ENCODE measurements around the gene PLEKHO1.
A peak's percentile ranks its signal among the peaks of the same experiment; 100 is the strongest.
"Not testable (repeated sequence)": the region's sequence is repeated elsewhere in the genome, so short reads cannot be mapped to it uniquely, and the experiment has no call there.

The PLEKHO1 gene

GRCh38 chr1:150178548-150178947 is 28.8 kb downstream of the PLEKHO1 start:
- Mint-ChIP-seq H3K4me1 (ENCODE audit: low read depth) (no peaks in the 10 kb centered on the region), H3K27ac (no peak overlapping the region), H3K4me3 (no peak overlapping the region), H3K9me3 (no peaks in the 10 kb centered on the region), H3K27me3 (no peaks in the 10 kb centered on the region), H3K36me3 (ENCODE audit: low read depth) (no peaks in the 10 kb centered on the region)

DNA sequence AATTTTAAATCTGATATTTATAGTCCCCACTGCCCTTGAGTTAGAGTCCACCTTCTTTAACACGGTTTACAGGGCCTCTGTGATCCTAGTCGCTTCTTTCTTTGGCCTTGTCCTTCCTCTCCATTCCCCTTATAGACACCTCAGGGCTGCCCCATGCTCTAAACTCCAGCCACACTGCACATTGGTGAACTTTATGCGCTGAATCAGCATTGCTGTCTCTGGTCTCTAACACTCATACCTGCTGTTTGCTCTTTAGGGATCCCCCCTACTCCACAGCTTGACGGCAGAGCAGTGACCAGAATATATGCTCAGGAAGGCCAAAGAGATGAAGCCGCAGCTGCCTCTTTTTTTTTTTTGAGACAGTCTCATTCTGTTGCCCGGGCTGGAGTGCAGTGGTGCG is 30.2 kb downstream of the PLEKHO1 start:
- no peaks in the 10 kb centered on the region for H3K36me3 Mint-ChIP-seq (ENCODE audit: low read depth)
- H3K4me1 Mint-ChIP-seq (ENCODE audit: low read depth), result no peaks in the 10 kb centered on the region
- H3K27me3 Mint-ChIP-seq, result no peaks in the 10 kb centered on the region
- H3K4me3 Mint-ChIP-seq, result no peak overlapping the region
- no peaks in the 10 kb centered on the region for H3K9me3 Mint-ChIP-seq
- no peak overlapping the region for H3K27ac Mint-ChIP-seq

- Mint-ChIP-seq H3K9me3 (no peaks in the 10 kb centered on the region), H3K27me3 (no peaks in the 10 kb centered on the region), H3K4me3 (no peak overlapping the region), H3K27ac (no peak overlapping the region), H3K4me1 (ENCODE audit: low read depth) (no peaks in the 10 kb centered on the region), H3K36me3 (ENCODE audit: low read depth) (no peaks in the 10 kb centered on the region)
These were observed 30.8 kb downstream of the PLEKHO1 start for GRCh38 chr1:150180474-150180873.

- Mint-ChIP-seq H3K4me1 (ENCODE audit: low read depth) (peaks cover 6% of the 10 kb centered on the region), H3K9me3 (no peaks in the 10 kb centered on the region), H3K36me3 (ENCODE audit: low read depth) (no peaks in the 10 kb centered on the region), H3K27ac (no peak overlapping the region), H3K4me3 (no peak overlapping the region), H3K27me3 (no peaks in the 10 kb centered on the region)
These were observed 32.5 kb downstream of the PLEKHO1 start for GRCh38 chr1:150182247-150182646.

GRCh38 chr1:150183061-150183460 is 33.3 kb downstream of the PLEKHO1 start:
- Mint-ChIP-seq H3K4me3 (no peak overlapping the region), H3K9me3 (no peaks in the 10 kb centered on the region), H3K27me3 (no peaks in the 10 kb centered on the region), H3K36me3 (ENCODE audit: low read depth) (no peaks in the 10 kb centered on the region), H3K27ac (no peak overlapping the region), H3K4me1 (ENCODE audit: low read depth) (peaks cover 13% of the 10 kb centered on the region)

DNA sequence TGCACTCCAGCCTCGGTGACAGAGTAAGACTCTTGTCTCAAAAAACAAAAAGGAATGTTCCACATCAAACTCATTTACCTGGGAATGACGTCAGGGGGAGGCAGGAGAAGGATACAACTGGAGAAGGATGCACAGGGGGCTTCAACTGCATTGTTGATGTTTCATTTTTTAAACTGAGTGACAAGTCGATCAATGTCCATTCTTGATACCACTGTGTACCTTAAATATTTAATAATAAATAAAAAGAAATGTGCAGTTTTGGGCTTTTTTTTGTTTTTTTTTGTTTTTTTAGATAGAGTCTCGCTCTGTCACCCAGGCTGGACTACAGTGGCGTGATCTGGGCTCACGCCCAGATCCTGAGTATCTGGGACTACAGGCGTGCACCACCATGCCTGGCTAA is 35.8 kb downstream of the PLEKHO1 start:
- Mint-ChIP-seq H3K9me3 (no peaks in the 10 kb centered on the region), H3K4me1 (ENCODE audit: low read depth) (peaks cover 13% of the 10 kb centered on the region), H3K4me3 (no peak overlapping the region), H3K27ac (no peak overlapping the region), H3K36me3 (ENCODE audit: low read depth) (no peaks in the 10 kb centered on the region), H3K27me3 (no peaks in the 10 kb centered on the region)

DNA sequence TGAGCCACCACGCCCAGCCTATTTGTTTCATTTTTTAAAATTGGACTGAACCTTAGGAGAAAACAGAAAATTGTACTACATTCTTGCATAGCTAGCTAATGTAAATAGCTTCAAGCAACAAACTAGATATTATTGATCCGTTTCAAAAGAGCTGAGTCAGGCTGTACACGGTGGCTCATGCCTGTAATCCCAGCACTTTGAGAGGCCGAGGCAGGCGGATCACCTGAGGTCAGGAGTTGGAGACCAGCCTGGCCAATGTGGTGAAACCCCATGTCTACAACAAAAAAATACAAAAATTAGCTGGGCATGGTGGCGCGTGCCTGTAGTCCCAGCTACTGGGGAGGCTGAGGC is 36.7 kb downstream of the PLEKHO1 start:
- not testable (repeated sequence) for H3K9me3 Mint-ChIP-seq; H3K27ac Mint-ChIP-seq; H3K36me3 Mint-ChIP-seq (ENCODE audit: low read depth); H3K4me3 Mint-ChIP-seq; H3K27me3 Mint-ChIP-seq
- H3K4me1 Mint-ChIP-seq (ENCODE audit: low read depth), result peaks cover 13% of the 10 kb centered on the region

DNA sequence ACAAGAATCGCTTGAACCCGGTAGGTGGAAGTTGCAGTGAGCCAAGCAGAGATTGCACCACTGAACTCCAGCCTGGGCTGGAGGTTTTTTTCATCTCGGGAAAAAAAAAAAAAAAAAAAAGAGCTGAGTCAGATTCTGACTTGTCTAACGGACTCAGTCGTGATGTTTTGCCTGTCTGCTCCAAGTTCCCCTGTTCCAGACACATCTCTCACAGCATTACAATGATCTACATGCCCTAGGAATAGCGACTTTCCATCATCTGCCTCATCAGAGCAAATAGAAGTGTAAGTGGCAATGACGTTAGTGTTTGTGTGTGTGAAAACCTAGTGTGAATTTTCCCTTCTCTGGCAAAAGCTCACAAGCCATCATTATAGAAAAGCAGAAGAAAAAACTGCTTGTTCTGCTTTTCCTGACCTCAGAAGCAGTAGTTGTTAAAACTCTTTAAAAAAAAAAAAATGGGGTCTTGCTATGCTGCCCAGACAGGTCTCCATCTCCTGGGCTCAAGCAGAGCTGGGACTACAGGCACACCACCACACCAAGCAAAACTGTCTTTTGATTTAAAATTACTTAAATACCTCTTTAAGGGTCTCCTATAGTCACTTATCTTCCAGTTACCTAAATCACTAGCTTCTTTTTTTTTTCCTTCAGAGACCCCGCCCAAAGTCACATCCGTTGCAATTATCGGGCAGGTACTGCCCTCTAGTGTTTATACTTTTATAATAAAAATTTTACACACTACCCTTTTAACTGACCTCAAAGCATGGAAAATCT is 37.3 kb downstream of the PLEKHO1 start:
- Mint-ChIP-seq H3K36me3 (ENCODE audit: low read depth) (no peaks in the 10 kb centered on the region), H3K27me3 (no peaks in the 10 kb centered on the region), H3K4me3 (peak overlapping the region; percentile 63), H3K4me1 (ENCODE audit: low read depth) (peaks cover 13% of the 10 kb centered on the region), H3K9me3 (no peaks in the 10 kb centered on the region), H3K27ac (peak overlapping the region; percentile 26)

DNA sequence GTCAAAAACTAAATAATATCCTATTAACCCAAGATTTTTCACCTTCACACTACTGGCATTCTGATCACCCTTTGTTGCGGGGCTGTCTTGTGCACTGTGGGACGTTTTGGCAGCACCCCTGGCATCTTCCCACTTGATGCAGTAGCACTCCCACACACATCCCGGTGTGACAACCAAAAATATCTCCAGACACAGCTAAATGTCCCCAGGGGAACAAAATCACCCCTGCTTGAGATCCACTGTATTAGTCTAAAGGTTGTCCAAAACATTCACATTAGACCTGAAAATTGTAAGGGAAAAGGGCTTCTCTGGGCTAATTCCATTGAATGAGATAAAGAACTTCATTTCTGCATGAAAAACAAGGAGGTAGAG is 37.8 kb downstream of the PLEKHO1 start:
- Mint-ChIP-seq H3K36me3 (ENCODE audit: low read depth) (no peaks in the 10 kb centered on the region), H3K4me1 (ENCODE audit: low read depth) (peaks cover 13% of the 10 kb centered on the region), H3K4me3 (no peak overlapping the region), H3K9me3 (no peaks in the 10 kb centered on the region), H3K27ac (no peak overlapping the region), H3K27me3 (no peaks in the 10 kb centered on the region)

DNA sequence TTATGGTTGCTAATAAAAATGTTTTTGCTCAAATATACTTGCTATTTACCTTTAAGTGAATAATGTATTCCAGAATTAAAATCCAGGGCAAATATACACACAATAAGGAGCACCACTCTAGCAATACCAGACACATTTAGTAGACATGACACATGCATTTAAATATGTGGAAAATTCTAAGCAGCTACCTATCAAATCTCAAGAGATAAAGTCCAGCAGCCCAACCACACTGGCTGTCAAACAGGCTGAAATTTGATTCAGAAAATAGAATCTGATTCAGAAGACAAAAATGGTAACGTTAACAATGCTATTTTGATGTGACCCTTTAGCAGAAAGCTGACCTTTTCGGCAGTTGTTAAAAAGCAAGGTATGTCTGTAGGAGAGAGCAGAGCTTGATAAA is 42.3 kb downstream of the PLEKHO1 start:
- H3K36me3 Mint-ChIP-seq (ENCODE audit: low read depth), result no peaks in the 10 kb centered on the region
- H3K4me1 Mint-ChIP-seq (ENCODE audit: low read depth), result peaks cover 9% of the 10 kb centered on the region
- H3K27me3 Mint-ChIP-seq, result peaks cover 4% of the 10 kb centered on the region
- no peak overlapping the region for H3K27ac Mint-ChIP-seq
- H3K4me3 Mint-ChIP-seq, result no peak overlapping the region
- no peaks in the 10 kb centered on the region for H3K9me3 Mint-ChIP-seq

- H3K9me3 Mint-ChIP-seq, result no peaks in the 10 kb centered on the region
- peaks cover 4% of the 10 kb centered on the region for H3K27me3 Mint-ChIP-seq
- H3K36me3 Mint-ChIP-seq (ENCODE audit: low read depth), result no peaks in the 10 kb centered on the region
- H3K4me1 Mint-ChIP-seq (ENCODE audit: low read depth), result no peaks in the 10 kb centered on the region
- no peak overlapping the region for H3K27ac Mint-ChIP-seq
- H3K4me3 Mint-ChIP-seq, result no peak overlapping the region
These were observed 44.8 kb downstream of the PLEKHO1 start for GRCh38 chr1:150194381-150195031.

DNA sequence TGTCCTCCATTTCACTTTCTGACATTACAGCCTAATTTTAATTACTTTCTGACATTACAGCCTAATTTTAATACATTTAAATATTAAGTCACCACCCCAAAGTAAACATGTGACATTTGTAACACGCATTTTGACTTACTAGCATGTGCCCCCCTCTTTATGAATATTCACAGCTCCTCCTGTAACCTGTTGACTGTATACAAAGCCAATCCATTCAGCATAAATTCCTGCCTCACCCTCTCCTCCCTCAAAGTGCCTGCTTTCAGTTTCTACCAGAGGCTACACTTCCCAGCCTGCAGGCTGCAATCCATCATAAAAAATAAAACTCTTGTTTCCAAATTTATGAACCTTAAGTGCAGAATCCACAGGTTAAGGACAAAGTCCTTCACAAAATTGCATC is 46.7 kb downstream of the PLEKHO1 start:
- Mint-ChIP-seq H3K4me3 (no peak overlapping the region), H3K27me3 (peaks cover 4% of the 10 kb centered on the region), H3K27ac (no peak overlapping the region), H3K4me1 (ENCODE audit: low read depth) (no peaks in the 10 kb centered on the region), H3K36me3 (ENCODE audit: low read depth) (no peaks in the 10 kb centered on the region), H3K9me3 (no peaks in the 10 kb centered on the region)

DNA sequence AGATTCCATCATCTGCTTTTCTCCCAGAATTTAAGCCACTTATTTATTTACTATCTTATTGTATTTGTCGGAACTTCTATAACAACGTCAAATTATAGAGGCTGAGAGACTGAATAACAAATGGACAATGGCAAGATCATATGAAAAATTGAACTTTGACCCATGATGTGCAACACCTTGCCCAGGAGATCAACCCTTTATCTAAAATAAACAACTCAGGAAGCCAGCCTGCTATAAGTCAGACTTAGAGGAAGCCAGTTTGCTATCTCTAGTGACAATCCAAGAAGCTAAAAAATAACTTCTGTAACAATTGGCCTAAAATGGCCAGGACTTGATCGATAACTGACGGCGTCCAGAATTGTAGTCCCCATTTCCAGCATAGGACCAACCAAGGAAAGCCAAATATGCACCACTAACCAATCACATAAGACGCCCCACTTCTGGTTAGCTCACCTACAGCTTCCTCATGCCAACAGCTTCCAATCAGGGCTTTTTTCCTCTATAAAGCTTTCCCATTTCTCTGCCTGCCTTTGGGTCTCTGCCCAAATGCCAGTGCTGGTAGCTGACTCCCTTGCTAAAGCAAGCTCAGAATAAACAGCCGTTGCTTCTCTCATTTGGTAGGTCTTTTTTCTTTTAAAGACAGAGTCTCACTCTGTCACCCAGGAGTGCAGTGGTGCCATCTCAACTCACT is 57.7 kb downstream of the PLEKHO1 start:
- Mint-ChIP-seq H3K36me3 (ENCODE audit: low read depth) (no peaks in the 10 kb centered on the region), H3K4me3 (no peak overlapping the region), H3K9me3 (no peaks in the 10 kb centered on the region), H3K4me1 (ENCODE audit: low read depth) (no peaks in the 10 kb centered on the region), H3K27me3 (no peaks in the 10 kb centered on the region), H3K27ac (no peak overlapping the region)

DNA sequence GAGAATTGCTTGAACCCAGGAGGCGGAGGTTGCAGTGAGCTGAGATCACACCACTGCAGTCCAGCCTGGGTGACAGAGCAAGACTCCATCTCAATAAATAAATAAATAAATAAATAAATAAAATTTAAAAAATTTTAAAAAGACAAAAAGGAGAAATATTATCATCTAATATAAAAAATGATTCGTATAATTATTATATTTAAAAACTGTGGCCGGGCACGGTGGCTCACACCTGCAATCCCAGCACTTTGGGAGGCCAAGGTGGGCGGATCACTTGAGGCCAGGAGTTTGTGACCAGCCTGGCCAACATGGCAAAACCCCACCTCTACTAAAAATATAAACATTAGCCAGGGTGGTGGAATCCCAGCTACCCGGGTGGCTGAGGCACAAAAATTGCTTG is 58.7 kb downstream of the PLEKHO1 start:
- not testable (repeated sequence) for H3K4me3 Mint-ChIP-seq; H3K36me3 Mint-ChIP-seq (ENCODE audit: low read depth); H3K9me3 Mint-ChIP-seq; H3K27ac Mint-ChIP-seq; H3K27me3 Mint-ChIP-seq; H3K4me1 Mint-ChIP-seq (ENCODE audit: low read depth)

Measured in stimulated activated naive CD8-positive, alpha-beta T cell treated with anti-CD3 and anti-CD28 coated beads, Interleukin-15, Interleukin-2, amounts not matched to agents 100 ng/mL and 50 ng/mL, for 24 hours (primary cell).